NCI-H2107 treated with DMSO at 0.1 percent for 48 hours (cell line): Measurements from ENCODE around the gene AK6.
"Not testable (repeated sequence)": the region's sequence is repeated elsewhere in the genome, so short reads cannot be mapped to it uniquely, and the experiment has no call there.

Experiments used
- DNase-seq: peaks from one replicate; lab custom pipeline; 2025; ENCODE audit not compliant: unreplicated experiment; lab: John Stamatoyannopoulos, UW

The AK6 gene

DNA sequence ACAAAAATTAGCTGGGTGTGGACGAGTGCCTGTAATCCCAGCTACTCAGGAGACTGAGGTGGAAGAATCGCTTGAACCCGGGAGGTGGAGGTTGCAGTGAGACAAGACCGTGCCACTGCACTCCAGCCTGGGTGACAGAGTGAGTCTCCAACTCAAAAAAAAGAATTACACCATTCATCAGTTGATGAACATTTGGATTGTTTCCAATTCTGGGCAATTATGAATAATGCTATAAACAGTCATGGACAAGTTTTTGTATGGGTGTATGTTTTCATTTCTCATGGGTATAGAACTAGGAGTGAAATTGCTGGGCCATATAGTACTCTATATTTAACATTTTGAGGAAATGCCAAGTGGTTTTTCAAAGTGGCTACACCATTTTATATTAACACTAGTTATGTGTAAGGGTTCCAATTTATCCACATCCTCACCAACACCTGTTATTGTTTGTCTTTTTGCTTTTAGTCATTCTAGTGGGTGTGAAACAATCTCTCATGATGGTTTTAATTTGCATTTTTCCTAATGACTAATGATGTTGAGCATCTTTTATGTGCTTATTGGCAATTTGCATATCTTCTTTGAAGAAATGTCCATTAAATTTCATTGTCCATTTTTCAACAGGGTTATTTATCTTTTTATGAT is 27.7 kb downstream of the AK6 start:
- no peak for DNase-seq

DNA sequence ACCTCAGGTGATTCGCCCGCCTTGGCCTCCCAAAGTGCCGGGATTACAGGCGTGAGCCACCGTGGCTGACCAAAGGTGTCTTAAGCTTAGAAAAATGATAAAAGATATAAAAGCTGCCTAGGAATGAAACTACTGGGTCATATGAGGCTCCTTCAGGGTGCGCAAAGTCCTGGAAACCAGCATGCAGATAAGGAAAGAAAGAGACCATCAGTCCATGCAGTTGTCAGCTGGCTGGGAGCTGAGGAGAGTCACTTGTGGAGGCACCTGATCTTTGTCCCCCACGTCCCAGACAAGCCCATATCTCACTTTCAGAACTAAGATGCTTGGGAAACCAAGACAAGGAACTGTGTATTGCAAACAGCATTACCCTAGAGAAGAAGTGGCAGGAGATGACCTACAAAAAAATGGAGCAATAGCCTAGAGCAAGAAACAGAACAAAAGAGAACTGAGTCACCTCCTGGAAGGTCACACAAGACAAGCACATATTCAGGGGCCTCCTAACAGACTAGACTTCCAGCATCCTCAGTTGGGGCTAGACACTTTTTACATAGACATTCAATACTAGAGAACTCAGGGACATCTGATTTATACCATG is 33.9 kb downstream of the AK6 start:
- no peak for DNase-seq

DNA sequence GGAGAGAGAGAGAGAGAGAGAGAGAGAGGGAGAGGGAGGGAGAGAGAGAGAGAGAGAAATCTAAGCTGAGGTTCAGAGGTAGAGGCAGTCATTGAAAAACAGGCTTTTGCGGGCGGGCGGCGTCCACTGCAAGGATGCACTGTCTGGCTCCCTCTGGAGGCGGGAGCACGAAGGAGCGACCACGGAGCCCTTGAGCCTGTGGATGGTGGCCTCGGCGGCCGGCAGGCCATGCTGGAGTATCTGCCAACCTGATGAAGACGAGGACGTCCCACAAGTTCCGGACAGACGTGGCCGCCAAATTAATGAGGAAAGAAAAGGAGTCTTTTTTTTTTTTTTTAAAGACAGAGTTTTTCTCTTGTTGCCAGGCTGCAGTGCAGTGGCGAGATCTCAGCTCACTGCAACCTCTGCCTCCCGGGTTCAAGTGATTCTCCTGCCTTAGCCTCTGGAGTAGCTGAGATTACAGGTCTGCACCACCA is 34.5 kb downstream of the AK6 start:
- DNase-seq = peak; percentile 56

GRCh38 chr5:69333668-69334315 is 35.5 kb downstream of the AK6 start:
- DNase-seq = not testable (repeated sequence)

DNA sequence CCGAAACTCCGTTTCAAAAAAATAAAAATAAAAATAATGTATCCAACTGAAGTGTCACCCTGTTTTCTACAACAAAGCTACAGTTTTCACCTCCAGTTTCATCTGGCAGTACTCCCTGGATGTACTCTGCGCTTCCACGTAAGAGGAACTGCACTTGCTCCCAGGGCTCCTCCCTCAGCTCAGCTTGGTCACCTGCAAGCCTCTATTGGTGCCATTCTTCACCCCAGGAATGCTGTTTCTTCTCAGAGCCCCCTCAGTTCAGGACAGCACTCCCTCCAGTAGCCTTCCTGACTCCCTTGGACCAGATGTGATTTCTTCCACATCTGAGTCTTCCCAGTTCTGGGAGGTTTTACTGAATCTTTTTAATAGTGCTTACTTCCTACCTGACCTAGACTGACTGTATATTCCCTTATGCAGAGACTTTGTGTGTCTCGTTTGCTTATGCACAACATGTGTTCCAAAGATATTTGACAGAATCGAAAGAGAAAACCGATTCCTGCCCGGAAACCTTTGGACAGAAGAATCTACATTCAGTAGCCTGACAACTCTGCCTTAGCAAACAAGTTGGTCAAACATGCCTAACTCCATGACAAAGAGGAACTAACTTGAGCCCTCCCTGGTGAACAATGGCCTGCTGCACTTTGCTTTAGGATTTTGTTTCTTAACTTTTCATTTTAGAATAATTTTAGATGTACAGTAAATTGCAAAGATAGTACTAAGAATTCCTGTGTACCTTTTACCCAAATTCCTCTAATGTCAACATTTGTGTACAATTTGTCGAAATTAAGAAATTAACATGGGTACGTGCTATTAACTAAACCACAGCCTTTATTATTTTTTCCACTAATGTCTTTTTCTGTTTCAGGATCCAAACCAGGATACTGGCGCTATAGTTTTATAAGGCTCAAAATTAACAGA is 37.5 kb downstream of the AK6 start:
- no peak for DNase-seq

DNA sequence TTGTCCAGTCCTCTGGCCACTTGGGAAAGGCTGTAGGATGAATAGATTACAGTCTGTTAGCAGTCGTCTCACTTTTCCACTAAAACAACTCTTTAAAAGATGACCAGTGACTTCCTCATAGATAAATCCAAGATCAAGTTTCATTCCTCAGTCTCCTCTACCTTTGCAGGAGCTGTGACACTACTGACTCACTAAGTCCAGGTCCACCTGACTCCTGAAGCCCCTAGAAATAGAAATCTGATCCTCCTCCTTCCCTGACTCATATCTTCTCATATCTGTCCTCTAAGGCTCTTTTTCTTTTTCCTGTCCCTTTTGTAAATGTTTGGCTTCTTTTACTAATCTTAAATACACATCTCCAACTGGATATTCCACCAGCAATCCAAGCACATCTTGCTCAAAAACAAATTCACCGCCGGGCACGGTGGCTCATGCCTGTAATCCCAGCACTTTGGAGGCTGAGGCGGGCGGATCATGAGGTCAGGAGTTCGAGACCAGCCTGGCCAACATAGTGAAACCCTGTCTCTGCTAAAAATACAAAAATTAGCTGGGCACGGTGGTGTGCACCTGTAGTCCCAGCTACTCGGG is 39.3 kb downstream of the AK6 start:
- DNase-seq = no peak

DNA sequence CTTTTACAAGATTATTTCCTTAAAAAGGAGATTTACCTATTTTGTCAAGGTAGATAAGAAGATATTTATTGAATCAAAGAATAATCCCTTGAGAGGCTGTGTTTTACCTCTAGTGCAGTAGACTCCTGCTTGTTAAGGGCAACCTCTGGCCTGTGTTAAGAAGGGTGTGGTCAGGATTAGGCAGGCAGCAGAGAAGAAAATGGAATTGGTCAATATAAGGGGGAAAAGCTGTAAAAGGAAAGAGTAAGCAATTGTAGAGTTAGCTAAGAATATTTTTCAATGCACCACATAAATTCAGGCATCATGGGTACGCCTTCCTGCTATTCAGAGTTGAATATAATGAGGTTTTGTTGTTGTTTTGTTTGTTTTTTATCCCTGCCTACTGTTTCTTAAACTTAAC is 43.0 kb downstream of the AK6 start:
- no peak for DNase-seq

GRCh38 chr5:69317391-69317790 is 51.9 kb downstream of the AK6 start:
- DNase-seq = no peak

DNA sequence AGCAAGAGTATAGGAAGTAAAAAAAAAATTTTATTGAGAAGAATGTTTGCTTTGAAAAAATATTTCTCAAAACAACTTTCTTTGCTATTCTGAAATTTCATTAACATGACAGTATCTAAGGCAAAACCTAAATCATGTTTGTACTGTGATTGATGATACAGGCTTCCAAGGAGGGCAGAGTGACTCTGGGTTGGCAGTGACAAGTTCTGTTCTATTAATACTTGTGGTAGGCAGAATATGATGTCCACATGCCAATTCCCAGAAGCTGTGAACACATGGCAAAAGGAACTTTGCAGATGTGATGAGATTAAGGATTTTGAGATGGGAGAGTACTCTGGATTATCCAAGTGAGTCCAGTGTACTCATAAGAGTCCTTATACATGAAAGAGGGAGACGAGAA is 53.3 kb downstream of the AK6 start:
- DNase-seq = no peak

GRCh38 chr5:69313428-69313827 is 55.9 kb downstream of the AK6 start:
- no peak for DNase-seq

DNA sequence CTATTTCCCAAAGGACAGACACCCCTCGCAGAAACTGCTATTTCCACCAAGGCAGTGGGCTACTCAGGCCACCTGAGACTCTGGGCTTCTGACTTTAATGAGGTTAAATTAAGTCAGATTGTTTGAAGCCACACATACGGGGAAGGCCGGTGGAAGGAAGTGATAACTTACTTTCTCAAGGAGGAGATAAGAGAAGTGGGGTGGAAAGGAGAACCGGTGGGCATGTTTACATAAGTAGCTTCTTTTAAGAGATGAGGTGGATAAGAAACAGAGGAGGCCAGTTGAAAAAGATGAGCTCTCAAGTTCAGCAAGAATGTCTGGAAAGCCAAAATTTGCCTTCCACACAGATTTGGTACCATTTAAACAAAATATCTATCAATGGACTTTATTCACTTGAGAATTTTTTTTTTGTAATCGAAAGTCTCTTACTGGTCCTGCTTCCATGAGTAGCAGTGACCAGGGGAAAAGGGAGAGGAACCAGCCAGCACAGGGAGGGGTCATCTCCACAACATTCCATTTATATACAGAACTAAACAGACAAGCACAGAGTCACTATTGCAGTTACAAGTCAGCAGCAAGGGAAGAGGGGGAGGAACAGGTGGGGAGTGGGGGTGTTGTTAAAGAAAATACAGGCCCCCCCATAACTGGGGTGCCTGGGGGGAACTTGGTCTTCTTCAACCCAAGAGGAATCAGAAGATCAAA is 56.7 kb downstream of the AK6 start:
- no peak for DNase-seq

DNA sequence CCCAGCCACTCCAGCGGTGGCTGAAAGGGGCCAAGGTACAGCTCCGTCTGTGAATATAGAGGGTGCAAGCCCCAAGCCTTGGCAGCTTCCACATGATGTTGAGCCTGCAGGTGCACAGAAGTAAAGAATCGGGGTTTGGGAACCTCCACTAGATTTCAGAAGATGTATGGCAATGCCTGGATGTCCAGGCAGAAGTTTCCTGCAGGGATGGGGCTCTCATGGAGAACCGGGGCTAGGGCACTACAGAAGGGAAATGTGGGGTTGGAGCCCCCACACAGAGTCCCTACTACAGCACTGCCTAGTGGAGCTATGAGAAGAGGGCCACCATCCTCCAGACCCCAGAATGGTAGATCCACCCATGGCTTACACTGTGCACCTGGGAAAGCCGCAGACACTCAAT is 59.9 kb downstream of the AK6 start:
- DNase-seq = no peak

DNA sequence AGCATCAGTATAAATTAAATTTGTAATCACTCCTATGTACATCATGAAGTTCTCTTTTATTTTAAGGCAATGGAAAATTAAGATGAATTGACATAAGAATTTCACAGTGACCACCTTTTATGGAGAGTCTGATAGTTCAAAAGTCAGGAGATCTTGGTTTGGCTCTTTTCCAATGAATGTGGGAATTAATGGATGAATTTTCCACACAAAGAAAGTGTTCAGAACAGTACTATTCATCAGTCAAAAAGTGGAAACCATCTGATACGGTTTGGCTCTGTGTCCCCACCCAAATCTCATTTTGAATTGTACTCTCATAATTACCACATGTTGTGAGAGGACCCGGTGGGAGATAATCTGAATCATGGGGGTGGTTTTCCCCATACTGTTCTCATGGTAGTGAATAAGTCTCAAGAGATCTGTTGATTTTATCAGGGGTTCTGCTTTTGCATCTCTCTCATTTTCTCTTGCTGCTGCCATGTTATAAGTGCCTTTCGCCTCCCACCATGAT is 61.2 kb downstream of the AK6 start:
- DNase-seq = no peak

GRCh38 chr5:69305512-69305911 is 63.8 kb downstream of the AK6 start:
- DNase-seq = no peak
